ENCODE measurements around the gene SDK1.

DNA sequence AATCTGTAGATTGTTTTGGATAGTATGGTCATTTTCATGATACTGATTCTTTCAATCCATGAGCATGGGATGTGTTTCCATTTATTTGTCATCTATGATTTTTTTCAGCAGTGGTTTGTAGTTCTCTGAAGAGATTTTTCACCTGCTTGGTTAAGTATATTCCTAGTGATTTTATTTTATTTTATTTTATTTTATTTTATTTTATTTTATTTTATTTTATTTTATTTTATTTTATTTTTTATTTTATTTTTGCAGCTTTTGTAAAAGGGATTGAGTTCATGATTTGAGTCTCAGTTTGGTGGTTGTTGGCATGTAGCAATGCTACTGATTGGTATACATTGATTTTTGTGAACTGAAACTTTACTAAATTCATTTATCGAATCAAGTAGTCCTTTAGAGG is 404.2 kb downstream of the SDK1 start:
- TF ChIP-seq, protein P1, sequence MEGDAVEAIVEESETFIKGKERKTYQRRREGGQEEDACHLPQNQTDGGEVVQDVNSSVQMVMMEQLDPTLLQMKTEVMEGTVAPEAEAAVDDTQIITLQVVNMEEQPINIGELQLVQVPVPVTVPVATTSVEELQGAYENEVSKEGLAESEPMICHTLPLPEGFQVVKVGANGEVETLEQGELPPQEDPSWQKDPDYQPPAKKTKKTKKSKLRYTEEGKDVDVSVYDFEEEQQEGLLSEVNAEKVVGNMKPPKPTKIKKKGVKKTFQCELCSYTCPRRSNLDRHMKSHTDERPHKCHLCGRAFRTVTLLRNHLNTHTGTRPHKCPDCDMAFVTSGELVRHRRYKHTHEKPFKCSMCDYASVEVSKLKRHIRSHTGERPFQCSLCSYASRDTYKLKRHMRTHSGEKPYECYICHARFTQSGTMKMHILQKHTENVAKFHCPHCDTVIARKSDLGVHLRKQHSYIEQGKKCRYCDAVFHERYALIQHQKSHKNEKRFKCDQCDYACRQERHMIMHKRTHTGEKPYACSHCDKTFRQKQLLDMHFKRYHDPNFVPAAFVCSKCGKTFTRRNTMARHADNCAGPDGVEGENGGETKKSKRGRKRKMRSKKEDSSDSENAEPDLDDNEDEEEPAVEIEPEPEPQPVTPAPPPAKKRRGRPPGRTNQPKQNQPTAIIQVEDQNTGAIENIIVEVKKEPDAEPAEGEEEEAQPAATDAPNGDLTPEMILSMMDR (IDR thresholded peaks at IDR 0.05 in 4 of 5, conservative IDR thresholded peaks at IDR 0.05 in 1 of 5): no peak
- TF ChIP-seq POLR2A (IDR thresholded peaks at IDR 0.05): no peak
